Measurements from ENCODE around the gene DPYSL4. TPM values are rescaled to one million over a fixed set of nuclear protein-coding genes. Genes with fewer than 3 reads are reported as not detected.

DPYSL4 gene
- total RNA-seq, 2 donors from 2014 or later, result 0.27 to 0.44 TPM

DNA sequence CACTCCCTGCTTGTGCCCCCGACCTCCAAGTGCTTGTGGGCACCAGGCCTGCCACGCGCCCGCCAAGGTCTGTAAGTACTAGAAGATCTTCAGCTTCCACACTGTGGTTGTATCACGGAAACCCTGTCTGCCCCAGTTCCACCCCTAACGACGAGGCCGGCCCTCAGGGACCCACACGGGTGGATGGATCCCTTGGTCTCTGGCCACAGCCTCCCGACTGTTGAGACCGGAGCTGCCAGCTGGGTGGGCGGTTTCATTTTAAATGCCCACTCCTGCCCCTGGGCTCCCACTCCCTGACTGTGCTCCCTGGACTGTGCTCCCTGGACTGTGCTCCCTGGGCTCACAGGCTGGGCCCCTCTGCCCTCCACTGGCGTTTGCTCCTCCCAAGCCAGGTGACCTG is 50.1 kb downstream of the DPYSL4 start:
- no peak overlapping the region for H3K27ac ChIP-seq
- no peak overlapping the region for H3K4me3 ChIP-seq
- no peaks in the 10 kb centered on the region for H3K4me1 ChIP-seq
- no peak overlapping the region for H3K9ac ChIP-seq (ENCODE audit: low read depth in 2 of 2, low read length in 2 of 2)
- intact Hi-C loops (cut with DNase I), result no loop called here
- H3K36me3 ChIP-seq, result no peaks in the 10 kb centered on the region
- H3K9me3 ChIP-seq, result no peaks in the 10 kb centered on the region
- H3K27me3 ChIP-seq, result no peaks in the 10 kb centered on the region
- DNase-seq, result no peak
- TF ChIP-seq, protein P1, sequence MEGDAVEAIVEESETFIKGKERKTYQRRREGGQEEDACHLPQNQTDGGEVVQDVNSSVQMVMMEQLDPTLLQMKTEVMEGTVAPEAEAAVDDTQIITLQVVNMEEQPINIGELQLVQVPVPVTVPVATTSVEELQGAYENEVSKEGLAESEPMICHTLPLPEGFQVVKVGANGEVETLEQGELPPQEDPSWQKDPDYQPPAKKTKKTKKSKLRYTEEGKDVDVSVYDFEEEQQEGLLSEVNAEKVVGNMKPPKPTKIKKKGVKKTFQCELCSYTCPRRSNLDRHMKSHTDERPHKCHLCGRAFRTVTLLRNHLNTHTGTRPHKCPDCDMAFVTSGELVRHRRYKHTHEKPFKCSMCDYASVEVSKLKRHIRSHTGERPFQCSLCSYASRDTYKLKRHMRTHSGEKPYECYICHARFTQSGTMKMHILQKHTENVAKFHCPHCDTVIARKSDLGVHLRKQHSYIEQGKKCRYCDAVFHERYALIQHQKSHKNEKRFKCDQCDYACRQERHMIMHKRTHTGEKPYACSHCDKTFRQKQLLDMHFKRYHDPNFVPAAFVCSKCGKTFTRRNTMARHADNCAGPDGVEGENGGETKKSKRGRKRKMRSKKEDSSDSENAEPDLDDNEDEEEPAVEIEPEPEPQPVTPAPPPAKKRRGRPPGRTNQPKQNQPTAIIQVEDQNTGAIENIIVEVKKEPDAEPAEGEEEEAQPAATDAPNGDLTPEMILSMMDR (IDR thresholded peaks at IDR 0.05), result no peak

DNA sequence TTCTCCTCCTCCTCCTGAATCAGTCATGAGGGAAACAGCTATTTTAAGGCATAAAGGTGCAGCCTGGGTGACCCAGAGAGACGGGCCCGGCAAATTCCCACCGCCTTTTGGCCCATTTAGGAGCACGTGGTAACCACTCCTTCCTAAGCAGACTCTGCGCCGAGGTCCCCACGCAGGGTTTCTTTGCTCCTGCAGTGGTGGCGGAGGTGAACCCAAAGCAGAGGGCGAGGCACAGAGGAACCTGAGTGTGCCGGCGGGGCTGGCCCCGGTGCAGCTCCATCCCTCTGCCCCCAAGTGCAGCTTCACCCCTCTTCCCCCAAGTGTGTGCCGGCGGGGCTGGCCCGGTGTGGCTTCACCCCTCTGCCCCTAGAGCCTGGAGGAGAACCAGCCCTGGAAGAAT is 50.6 kb downstream of the DPYSL4 start:
- no peaks in the 10 kb centered on the region for H3K27me3 ChIP-seq
- no peak overlapping the region for H3K9ac ChIP-seq (ENCODE audit: low read depth in 2 of 2, low read length in 2 of 2)
- no peak for DNase-seq
- H3K4me3 ChIP-seq, result no peak overlapping the region
- H3K9me3 ChIP-seq, result no peaks in the 10 kb centered on the region
- H3K36me3 ChIP-seq, result no peaks in the 10 kb centered on the region
- intact Hi-C loops (cut with DNase I), result no loop called here
- H3K27ac ChIP-seq, result no peak overlapping the region
- TF ChIP-seq, protein P1 (IDR thresholded peaks at IDR 0.05), result no peak
- H3K4me1 ChIP-seq, result no peaks in the 10 kb centered on the region

DNA sequence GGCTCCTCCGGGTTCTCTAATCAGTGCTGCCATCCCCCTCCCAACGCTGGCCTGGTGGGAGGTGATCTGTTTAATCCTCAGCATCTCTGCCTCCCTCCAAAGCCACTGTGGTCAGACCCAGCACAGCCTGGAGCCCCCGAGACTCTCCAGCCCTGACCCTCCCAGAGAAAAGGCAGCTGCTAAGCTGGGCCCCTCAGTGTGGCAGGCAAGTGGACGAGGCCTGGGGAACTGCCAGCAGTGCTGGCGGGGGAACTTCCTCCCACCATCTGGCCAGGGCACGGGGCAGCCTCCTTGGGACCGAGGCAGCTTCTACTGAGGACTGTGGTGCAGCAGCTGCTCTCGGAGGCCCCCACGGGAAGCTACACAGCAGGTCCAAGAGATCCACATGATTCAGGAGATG is 51.1 kb downstream of the DPYSL4 start:
- Histone ChIP-seq H3K27me3 (no peaks in the 10 kb centered on the region), H3K27ac (no peak overlapping the region), H3K36me3 (no peaks in the 10 kb centered on the region), H3K4me1 (no peaks in the 10 kb centered on the region), H3K9me3 (no peaks in the 10 kb centered on the region), H3K4me3 (no peak overlapping the region), H3K9ac (ENCODE audit: low read depth in 2 of 2, low read length in 2 of 2) (no peak overlapping the region)
- intact Hi-C loops (cut with DNase I), result no loop called here
- DNase-seq, result no peak
- TF ChIP-seq, protein P1 (IDR thresholded peaks at IDR 0.05), result no peak

DNA sequence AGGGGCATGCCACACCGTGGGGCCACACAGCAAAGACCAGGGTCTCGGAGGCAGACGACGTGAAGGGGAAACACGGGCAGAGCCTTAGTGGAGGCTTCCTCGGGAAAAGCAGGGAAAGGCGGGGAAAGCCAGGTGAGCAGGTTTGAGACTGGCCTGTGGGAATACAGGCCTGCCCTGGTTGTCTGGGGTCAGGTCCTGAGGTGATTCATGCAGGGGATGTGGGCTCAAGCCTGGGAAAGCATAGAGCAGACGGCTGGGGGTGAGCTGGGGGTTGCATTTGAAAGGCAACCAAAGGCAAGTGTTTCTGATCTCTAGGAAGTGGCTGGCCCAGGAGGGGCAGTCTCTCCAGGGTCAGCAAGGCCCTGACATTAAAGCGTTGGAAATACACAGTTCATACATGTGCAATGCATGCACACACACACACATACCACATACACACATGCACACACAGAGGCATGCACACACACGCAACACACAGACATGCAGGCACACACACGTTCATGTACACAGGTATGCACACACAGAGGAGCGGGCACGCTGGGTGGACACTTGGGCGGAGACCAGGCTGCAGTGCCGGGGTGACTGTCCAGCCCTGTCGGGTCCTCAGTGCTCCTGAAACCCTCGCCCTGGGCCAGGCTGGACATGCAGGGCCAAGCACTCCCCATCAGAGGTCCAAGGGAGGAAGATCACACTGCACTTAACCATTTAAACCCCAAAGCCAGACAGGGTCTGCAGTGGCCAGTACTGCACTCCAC is 51.8 kb downstream of the DPYSL4 start:
- Histone ChIP-seq H3K27ac (no peak overlapping the region), H3K4me1 (no peaks in the 10 kb centered on the region), H3K9ac (ENCODE audit: low read depth in 2 of 2, low read length in 2 of 2) (no peak overlapping the region), H3K4me3 (no peak overlapping the region), H3K9me3 (no peaks in the 10 kb centered on the region), H3K27me3 (no peaks in the 10 kb centered on the region), H3K36me3 (no peaks in the 10 kb centered on the region)
- TF ChIP-seq, protein P1 (IDR thresholded peaks at IDR 0.05), result no peak
- no peak for DNase-seq
- intact Hi-C loops (cut with DNase I), result no loop called here

DNA sequence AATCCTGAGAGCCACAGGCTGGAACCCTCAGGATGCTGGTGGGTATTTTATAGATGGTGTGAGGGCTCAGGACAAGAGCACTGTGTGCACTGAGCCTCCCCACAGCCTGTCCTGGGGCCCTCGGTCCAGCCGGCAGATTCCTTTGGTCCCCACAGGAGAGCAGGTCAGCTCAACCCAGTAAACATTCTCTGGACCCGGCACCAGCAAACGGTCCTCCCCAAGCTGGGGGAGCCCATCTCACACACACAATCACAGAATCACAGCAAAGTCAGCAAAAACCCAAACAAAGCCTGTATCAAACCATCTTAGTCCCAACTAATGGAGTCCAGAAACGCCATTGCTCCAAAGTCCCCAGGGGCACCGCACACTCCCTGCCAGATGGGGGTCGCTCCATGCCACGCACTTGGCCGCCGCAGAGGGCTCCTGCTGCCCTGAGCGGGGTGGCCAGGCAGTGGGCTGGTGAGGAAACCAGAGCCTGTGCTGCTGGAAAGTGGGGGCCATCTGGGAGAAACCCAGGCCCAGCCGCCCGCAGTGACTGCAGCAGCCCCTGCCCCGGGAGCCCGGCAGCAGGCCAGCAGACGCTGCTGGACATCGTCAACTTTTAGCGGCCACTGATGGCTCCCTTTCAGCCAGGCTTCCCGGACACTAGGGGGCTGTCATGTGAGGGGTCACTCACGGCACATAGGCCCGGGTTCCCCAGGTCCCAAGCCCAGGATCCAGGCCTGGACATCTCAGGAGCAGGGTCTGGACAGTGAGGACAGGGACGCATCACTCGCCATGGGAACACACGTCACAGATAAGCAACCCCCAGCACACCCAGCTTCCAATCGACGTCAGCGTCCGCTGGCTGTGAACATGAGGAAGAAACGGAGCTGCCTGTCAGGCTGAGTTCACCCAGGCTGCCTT is 52.6 kb downstream of the DPYSL4 start:
- DNase-seq, result no peak
- H3K4me3 ChIP-seq, result no peak overlapping the region
- no peaks in the 10 kb centered on the region for H3K36me3 ChIP-seq
- TF ChIP-seq, protein P1 (IDR thresholded peaks at IDR 0.05), result no peak
- no peaks in the 10 kb centered on the region for H3K27me3 ChIP-seq
- H3K27ac ChIP-seq, result no peak overlapping the region
- intact Hi-C loops (cut with DNase I), result no loop called here
- no peaks in the 10 kb centered on the region for H3K4me1 ChIP-seq
- H3K9ac ChIP-seq (ENCODE audit: low read depth in 2 of 2, low read length in 2 of 2), result no peak overlapping the region
- no peaks in the 10 kb centered on the region for H3K9me3 ChIP-seq

All from colonic mucosa (tissue), 4 donors.